CD14-positive monocyte (primary cell): ENCODE data around the gene C19orf12. TPM values are rescaled to one million over a fixed set of nuclear protein-coding genes. Genes with fewer than 3 reads are reported as not detected.
"Not testable (repeated sequence)": the region's sequence is repeated elsewhere in the genome, so short reads cannot be mapped to it uniquely, and the experiment has no call there.

Source experiments
- DNase-seq, 3 donors: peaks; one replicate each; pipeline ENCODE4 v3.0.0-alpha.2; 2011 to 2022
- H2AFZ ChIP-seq: 2 replicates; pipeline ENCODE4 v1.6.0; 2012; ENCODE audit warnings: mild to moderate bottlenecking, low read depth, low read length, inconsistent platforms; ENCODE audit not compliant: insufficient read depth, poor library complexity, severe bottlenecking
- H3K27ac ChIP-seq, 2 donors: 1 replicate in 1 of 2; 2 replicates in 1 of 2; pipeline ENCODE4 v1.5.1; 2012 to 2013; ENCODE audit warnings: low read length in 2 of 2, control low read depth in 1 of 2, inconsistent platforms in 1 of 2, low read depth in 1 of 2, mild to moderate bottlenecking in 1 of 2
- H3K27me3 ChIP-seq, 2 donors: one replicate each; pipeline versions ENCODE4 v1.6.0 to v1.6.1; 2011 to 2013; ENCODE audit warnings: low read length in 2 of 2; ENCODE audit not compliant: control insufficient read depth in 2 of 2, insufficient read depth in 2 of 2
- H3K36me3 ChIP-seq, 2 donors: replicated peaks in 1 of 2; 1 replicate in 1 of 2; 2 replicates in 1 of 2; pipeline versions ENCODE4 v1.5.1 to v1.6.1; 2012 to 2013; ENCODE audit warnings: low read length in 2 of 2, control low read depth in 1 of 2, inconsistent platforms in 1 of 2, mild to moderate bottlenecking in 1 of 2; ENCODE audit not compliant: insufficient read depth in 2 of 2, control insufficient read depth in 1 of 2
- H3K4me1 ChIP-seq, 2 donors: 1 replicate in 1 of 2; 2 replicates in 1 of 2; pipeline versions ENCODE4 v1.5.1 to v1.6.1; 2012 to 2013; ENCODE audit warnings: low read length in 2 of 2, control low read depth in 1 of 2, inconsistent platforms in 1 of 2, mild to moderate bottlenecking in 1 of 2, moderate library complexity in 1 of 2; ENCODE audit not compliant: insufficient read depth in 2 of 2, control insufficient read depth in 1 of 2
- H3K4me2 ChIP-seq: replicated peaks from 2 replicates; pipeline ENCODE3; 2012; ENCODE audit warnings: low read length, moderate library complexity, mild to moderate bottlenecking; ENCODE audit not compliant: poor library complexity, severe bottlenecking; ENCODE audit errors: extremely low read depth
- H3K4me3 ChIP-seq, 3 experiments: fragments of 200-600 bp in 1 of 3; sonication (generic) in 1 of 3; replicated peaks in 1 of 3; 1 replicate in 2 of 3; 2 replicates in 1 of 3; pipeline ENCODE4 v1.5.1; 2011 to 2013; ENCODE audit warnings: low read length in 3 of 3, mild to moderate bottlenecking in 3 of 3, control low read depth in 2 of 3, low read depth in 2 of 3, inconsistent platforms in 1 of 3, moderate library complexity in 1 of 3
- H3K79me2 ChIP-seq: 2 replicates; pipeline ENCODE4 v1.6.0; 2012; ENCODE audit warnings: mild to moderate bottlenecking, control low read depth, inconsistent platforms, low read length, moderate library complexity; ENCODE audit not compliant: insufficient read depth
- H3K9ac ChIP-seq: 2 replicates; pipeline ENCODE4 v1.6.0; 2017; ENCODE audit warnings: low read length, mild to moderate bottlenecking; ENCODE audit not compliant: insufficient read depth, poor library complexity, severe bottlenecking
- H3K9me3 ChIP-seq, 2 donors: replicated peaks in 1 of 2; 1 replicate in 1 of 2; 2 replicates in 1 of 2; pipeline versions ENCODE4 v1.5.1 to v1.6.1; 2012 to 2013; ENCODE audit warnings: low read length in 2 of 2, control low read depth in 1 of 2; ENCODE audit not compliant: control insufficient read depth in 1 of 2, insufficient read depth in 1 of 2
- H4K20me1 ChIP-seq: 2 replicates; pipeline ENCODE4 v1.6.0; 2012; ENCODE audit warnings: mild to moderate bottlenecking, low read length, control low read depth, moderate library complexity; ENCODE audit not compliant: insufficient read depth
- H3K27ac Mint-ChIP-seq, 7 donors: one replicate each; pipeline ENCODE4 v1.8.0; 2020; ENCODE audit warnings: mild to moderate bottlenecking in 7 of 7, mixed read lengths in 7 of 7, moderate library complexity in 6 of 7, inconsistent platforms in 2 of 7
- H3K27me3 Mint-ChIP-seq, 3 donors: one replicate each; pipeline ENCODE4 v1.8.0; 2021 to 2022; ENCODE audit warnings: low read depth in 3 of 3, mild to moderate bottlenecking in 3 of 3, mixed read lengths in 3 of 3, moderate library complexity in 3 of 3, inconsistent platforms in 1 of 3
- H3K36me3 Mint-ChIP-seq, 2 donors: one replicate each; pipeline ENCODE4 v1.8.0; 2020; ENCODE audit warnings: mixed read lengths in 2 of 2, inconsistent platforms in 1 of 2, mild to moderate bottlenecking in 1 of 2
- H3K4me1 Mint-ChIP-seq: one replicate; pipeline ENCODE4 v1.8.0; 2020; ENCODE audit warnings: mild to moderate bottlenecking, mixed read lengths
- H3K4me3 Mint-ChIP-seq, 2 donors: one replicate each; pipeline ENCODE4 v1.8.0; 2020; ENCODE audit warnings: mild to moderate bottlenecking in 2 of 2, mixed read lengths in 2 of 2, moderate library complexity in 1 of 2
- H3K9me3 Mint-ChIP-seq, 7 donors: one replicate each; pipeline ENCODE4 v1.8.0; 2020 to 2022; ENCODE audit warnings: mixed read lengths in 7 of 7, mild to moderate bottlenecking in 6 of 7, moderate library complexity in 6 of 7, inconsistent platforms in 2 of 7
- CTCF ChIP-seq: fragments of 200-600 bp; IDR thresholded peaks from one replicate; pipeline ENCODE4 v1.8.0; 2022; ENCODE audit warnings: antibody characterized with exemption, mild to moderate bottlenecking
- WGBS: methylation state at CpG from one replicate; pipeline ENCODE4 v1.1.5; 2013; ENCODE audit warnings: missing lambda C conversion rate; ENCODE audit not compliant: insufficient coverage; 5-methylcytosine and 5-hydroxymethylcytosine counted together
- intact Hi-C, 2 donors: fragments of 100-400 bp; cut with micrococcal nuclease; formaldehyde crosslinking; loops; one replicate each; pipeline versions ENCODE4 v1.15.0 to v1.15.1; 2023
- polyA plus RNA-seq, 3 donors: library from polyadenylated mRNA; depleted of rRNA in 1 of 3; unstranded in 2 of 3; stranded (reverse) in 1 of 3; fragments of 300-500 nt in 2 of 3; fragments of >200 nt in 1 of 3; fragmentation: Illumina TruSeq in 2 of 3; gene quantifications; 1 replicate in 2 of 3; 2 replicates in 1 of 3; pipeline ENCODE4 v1.2.3, GENCODE V29; 2012 to 2021

C19orf12 gene
- polyA plus RNA-seq, 3 donors = 6.0 to 8.0 (median 6.8) TPM

GRCh38 chr19:29711584-29712132 is 3.4 kb downstream of the C19orf12 start:
- Mint-ChIP-seq H3K27me3 (peaks cover 0 to 3% (median 2%) of the 10 kb centered on the region in 3 donors), H3K36me3 (peaks cover 13 to 29% of the 10 kb centered on the region in 2 donors), H3K4me3 (no peak overlapping the region), H3K27ac (peak overlapping the region in 2 of 7 donors; percentile 10 to 37), H3K4me1 (peaks cover 38% of the 10 kb centered on the region), H3K9me3 (no peaks in the 10 kb centered on the region)
- peaks cover 37% of the 10 kb centered on the region for H3K79me2 ChIP-seq
- no peak for TF ChIP-seq CTCF
- peaks cover 16 to 22% of the 10 kb centered on the region in 2 donors for H3K4me1 ChIP-seq
- H3K9ac ChIP-seq = no peak overlapping the region
- H3K4me3 ChIP-seq = no peak overlapping the region
- no peak for DNase-seq
- H2AFZ ChIP-seq = no peak overlapping the region
- H3K4me2 ChIP-seq = no peak overlapping the region
- no peaks in the 10 kb centered on the region for H3K9me3 ChIP-seq
- H4K20me1 ChIP-seq = peaks cover 11% of the 10 kb centered on the region
- H3K27me3 ChIP-seq = no peaks in the 10 kb centered on the region
- H3K27ac ChIP-seq = no peak overlapping the region
- peaks cover 9 to 23% of the 10 kb centered on the region in 2 donors for H3K36me3 ChIP-seq
- intact Hi-C loops = no loop called here
- 38% methylated on average over 4 of the region's 6 CpGs for WGBS

- H3K27ac ChIP-seq, H3K4me3 Mint-ChIP-seq, H2AFZ ChIP-seq, H3K9ac ChIP-seq, H3K4me3 ChIP-seq, H3K9me3 ChIP-seq, H3K27me3 ChIP-seq, DNase-seq, H3K27me3 Mint-ChIP-seq, H3K9me3 Mint-ChIP-seq, H3K27ac Mint-ChIP-seq, H3K4me2 ChIP-seq, intact Hi-C loops, H3K4me1 ChIP-seq: not testable (repeated sequence)
- H3K36me3 Mint-ChIP-seq = peaks cover 27 to 50% of the 10 kb centered on the region in 2 donors
- H4K20me1 ChIP-seq = peaks cover 11% of the 10 kb centered on the region
- H3K4me1 Mint-ChIP-seq = peaks cover 24% of the 10 kb centered on the region
- peaks cover 20 to 44% of the 10 kb centered on the region in 2 donors for H3K36me3 ChIP-seq
- peaks cover 21% of the 10 kb centered on the region for H3K79me2 ChIP-seq
- WGBS = no CpG with 5 or more reads among the region's 2 CpGs
Measured at GRCh38 chr19:29709440-29709798, 5.6 kb downstream of the C19orf12 start.
